ENCODE data around the gene ZNF587B. TPM values are rescaled to one million over a fixed set of nuclear protein-coding genes. Genes with fewer than 3 reads are reported as not detected.

ZNF587B gene
- 14.1 TPM for total RNA-seq (2021; ENCODE audit: unreplicated experiment)
- polyA plus RNA-seq (2012), result 4.0 and 4.2 TPM in 2 replicates
- percentile 93 among the genes with signal in this experiment for Bru-seq, nascent RNA
- percentile 96 among the genes with signal in this experiment for BruChase-seq, experiment 1, labeled RNA remaining after a 6-hour chase
- BruChase-seq, experiment 2, labeled RNA remaining after a 2-hour chase, result percentile 98 among the genes with signal in this experiment
- long read RNA-seq, partial matches to known transcripts, result 0 of 6 reads
- long read RNA-seq, other reads (novel, unspliced or antisense), result 3 of 6 reads

GRCh38 chr19:57830071-57830602, at the start of gene ZNF587B:
ZNF587B (plus strand) TSS chr19:57830299; CDS start chr19:57830529, 230 bp downstream.
- RAD21 ChIA-PET (ENCODE audit: low non-redundant PET in 1 of 2, low total read pairs in 2 of 2, uncharacterized antibody in 2 of 2, unreplicated experiment in 2 of 2), result no interaction called here
- BruUV-seq (replicated peaks), result no TSS peak
- peak; percentile 36 for DNase-seq (ENCODE audit: low read depth, low spot score)
- Histone ChIP-seq H3K79me2 (ENCODE audit: insufficient read depth, low read length) (peaks cover 78% of the 10 kb centered on the region), H3K9ac (ENCODE audit: low read length) (no peak within 1 kb of the TSS), H3K27me3 (ENCODE audit: insufficient read depth, low read length) (no peaks in the 10 kb centered on the region), H3K9me3 (ENCODE audit: control insufficient read depth in 1 of 2, insufficient read depth in 1 of 2, low read depth in 1 of 2, low read length in 2 of 2) (no peaks in the 10 kb centered on the region), H3K27ac (ENCODE audit: low read depth, low read length) (0 out of 2 replicates have a peak within 1 kb of the TSS, but pooled peaks have one; percentile 26), H3K4me3 (replicated peaks in 1 of 2; ENCODE audit: low read depth in 1 of 2, low read length in 2 of 2) (peak within 1 kb of the TSS; percentile 10 to 24; a peak in 3 of 4 replicates), H3K4me2 (ENCODE audit: low read length) (peak within 1 kb of the TSS; percentile 30), H4K20me1 (ENCODE audit: insufficient read depth) (peaks cover 4% of the 10 kb centered on the region; the same call in 1 of the 2 replicates), H3K4me1 (ENCODE audit: control insufficient read depth in 1 of 2, insufficient read depth in 2 of 2, low read length in 2 of 2) (peaks cover 0 to 8% of the 10 kb centered on the region in 2 experiments; a peak in 2 of 4 replicates), H3K9me2 (ENCODE audit: insufficient read depth) (no peaks in the 10 kb centered on the region), H2AFZ (ENCODE audit: low read depth, low read length, poor library complexity, severe bottlenecking) (no peak within 1 kb of the TSS), H3K36me3 (ENCODE audit: control insufficient read depth in 1 of 2, insufficient read depth in 2 of 2, low read length in 2 of 2) (peaks cover 3 to 14% of the 10 kb centered on the region in 2 experiments; a peak in 1 of 4 replicates)
- CTCF ChIA-PET, result no interaction called here
- peak in 2 of 3 experiments; percentile 31 to 60; a peak in 3 of 6 replicates for TF ChIP-seq CTCF (IDR thresholded peaks at IDR 0.05 in 2 of 3, conservative IDR thresholded peaks at IDR 0.05 in 1 of 3; ENCODE audit: borderline replicate concordance in 1 of 3, insufficient read depth in 1 of 3, low read depth in 2 of 3, low read length in 2 of 3)
- TF ChIP-seq ZNF274 (IDR thresholded peaks at IDR 0.05; ENCODE audit: low read depth, low read length), result no peak
- TF ChIP-seq YY1 (IDR thresholded peaks at IDR 0.05; ENCODE audit: extremely low read depth, insufficient replicate concordance, low read depth, low read length), result peak; percentile 65
- POLR2A ChIA-PET, result no interaction called here
- intact Hi-C loops (cut with micrococcal nuclease), result no loop called here
- ATAC-seq, result peak; percentile 88

GRCh38 chr19:57786286-57786685, 43.8 kb upstream of the ZNF587B start:
- ChIA-PET RAD21 (ENCODE audit: low non-redundant PET in 1 of 2, low total read pairs in 2 of 2, uncharacterized antibody in 2 of 2, unreplicated experiment in 2 of 2) (no interaction called here), CTCF (no interaction called here), POLR2A (no interaction called here)
- BruUV-seq (replicated peaks), result no TSS peak
- H3K9ac ChIP-seq (ENCODE audit: low read length), result no peak overlapping the region
- H3K27me3 ChIP-seq (ENCODE audit: insufficient read depth, low read length), result no peaks in the 10 kb centered on the region
- no peaks in the 10 kb centered on the region for H3K36me3 ChIP-seq (ENCODE audit: control insufficient read depth in 1 of 2, insufficient read depth in 2 of 2, low read length in 2 of 2)
- peaks cover 0 to 4% of the 10 kb centered on the region in 2 experiments; a peak in 1 of 4 replicates for H3K9me3 ChIP-seq (ENCODE audit: control insufficient read depth in 1 of 2, insufficient read depth in 1 of 2, low read depth in 1 of 2, low read length in 2 of 2)
- no peak overlapping the region for H3K4me2 ChIP-seq (ENCODE audit: low read length)
- H3K27ac ChIP-seq (ENCODE audit: low read depth, low read length), result no peak overlapping the region
- H3K4me1 ChIP-seq (ENCODE audit: control insufficient read depth in 1 of 2, insufficient read depth in 2 of 2, low read length in 2 of 2), result no peaks in the 10 kb centered on the region
- no peaks in the 10 kb centered on the region for H3K79me2 ChIP-seq (ENCODE audit: insufficient read depth, low read length)
- intact Hi-C loops (cut with micrococcal nuclease), result no loop called here
- H4K20me1 ChIP-seq (ENCODE audit: insufficient read depth), result no peaks in the 10 kb centered on the region
- ATAC-seq (no peak), DNase-seq (ENCODE audit: low read depth, low spot score) (no peak)
- no peak overlapping the region for H2AFZ ChIP-seq (ENCODE audit: low read depth, low read length, poor library complexity, severe bottlenecking)
- H3K9me2 ChIP-seq (ENCODE audit: insufficient read depth), result no peaks in the 10 kb centered on the region
- H3K4me3 ChIP-seq (replicated peaks in 1 of 2; ENCODE audit: low read depth in 1 of 2, low read length in 2 of 2), result no peak overlapping the region
- TF ChIP-seq FOSL1 (IDR thresholded peaks at IDR 0.05; ENCODE audit: low read depth), result no peak
- no peak for TF ChIP-seq ZFX (IDR thresholded peaks at IDR 0.05)
- no peak for TF ChIP-seq MAX (IDR thresholded peaks at IDR 0.05)
- TF ChIP-seq EGR1 (IDR thresholded peaks at IDR 0.05; ENCODE audit: low read depth), result no peak
- no peak for TF ChIP-seq YY1 (IDR thresholded peaks at IDR 0.05; ENCODE audit: extremely low read depth, insufficient replicate concordance, low read depth, low read length)
- no peak for TF ChIP-seq JUND (IDR thresholded peaks at IDR 0.05)
- no peak for TF ChIP-seq ZBTB33 (IDR thresholded peaks at IDR 0.05; ENCODE audit: extremely low read depth, insufficient replicate concordance, low read length)
- TF ChIP-seq POLR2AphosphoS5 (IDR thresholded peaks at IDR 0.05; ENCODE audit: low read depth, low read length), result no peak
